ENCODE results near the gene XRCC6. TPM values are rescaled to one million over a fixed set of nuclear protein-coding genes. Genes with fewer than 3 reads are reported as not detected.
"Not testable (repeated sequence)": the region's sequence is repeated elsewhere in the genome, so short reads cannot be mapped to it uniquely, and the experiment has no call there.

Gene XRCC6
- total and polyA plus RNA-seq, 8 donors: 49.8 to 86.4 (median 76.1) TPM

GRCh38 chr22:41589391-41590241, 31.5 kb upstream of the XRCC6 start, which contains the start of gene PMM1:
TSS of gene PMM1 (minus strand) at chr22:41589840. CDS start at chr22:41589805, 35 bp downstream.
- ATAC-seq (peak; percentile 89 to 97 (median 89)), FAIRE-seq (peak; percentile 73), DNase-seq (peak; percentile 100)
- Histone ChIP-seq H3K27ac (peak within 1 kb of the TSS; percentile 49 to 86 (median 81)), H3K27me3 (no peaks in the 10 kb centered on the region), H3K9me3 (no peaks in the 10 kb centered on the region), H3K36me3 (peaks cover 0 to 2% (median 0%) of the 10 kb centered on the region in 3 donors), H3K4me1 (peaks cover 14 to 15% (median 15%) of the 10 kb centered on the region in 3 donors), H3K4me3 (peak within 1 kb of the TSS; percentile 51 to 89 (median 71))
- WGBS, 2 donors: 1% methylated on average over 57 to 61 of the region's 61 CpGs
- intact Hi-C loops (cut with DNase I): loop anchor here in 1 of 3 donors (10.0 kb wide), 1 partner anchor 195 kb away; no protein-coding TSS in a partner anchor
- TF ChIP-seq CTCF (IDR thresholded peaks at IDR 0.05): no peak

GRCh38 chr22:41593336-41593960, 27.6 kb upstream of the XRCC6 start:
- intact Hi-C loops (cut with DNase I): loop anchor here in 1 of 3 donors (10.0 kb wide), 1 partner anchor 199 kb away; no protein-coding TSS in a partner anchor
- H3K4me1 ChIP-seq, ATAC-seq, H3K27me3 ChIP-seq, FAIRE-seq, H3K9me3 ChIP-seq, H3K27ac ChIP-seq, H3K36me3 ChIP-seq, H3K4me3 ChIP-seq: not testable (repeated sequence)
- peak in 1 of 6 donors; percentile 36 for DNase-seq
- 95 to 96% methylated on average over 49 to 51 of the region's 51 CpGs for WGBS, 2 donors

DNA sequence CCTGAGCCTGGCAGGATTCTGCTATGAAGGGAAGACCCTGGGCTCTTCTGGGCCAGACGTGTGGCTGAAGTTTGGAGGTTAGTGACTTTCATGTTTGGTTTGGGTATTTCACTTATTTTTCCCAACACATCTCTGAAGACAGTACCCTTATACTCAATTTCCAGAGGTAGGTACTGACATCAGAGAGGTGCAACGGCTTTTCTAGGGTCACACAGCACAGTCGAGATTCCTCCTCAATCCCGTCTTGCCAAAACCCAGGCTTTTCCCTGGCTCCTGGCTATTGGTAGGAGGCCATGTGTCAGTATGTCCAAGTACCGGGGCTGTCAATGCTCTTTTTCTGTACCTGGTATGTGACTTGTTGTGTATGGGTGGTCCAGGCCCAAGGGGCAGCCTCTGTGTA, 25.4 kb upstream of the XRCC6 start:
- no peak for DNase-seq
- intact Hi-C loops (cut with DNase I): loop anchor here in 2 of 3 donors (5.0 to 10.0 kb wide), 3 partner anchors 58 to 201 kb away; no protein-coding TSS in a partner anchor
- WGBS, 2 donors: 75 to 87% methylated on average over 5 of the region's 5 CpGs
- no peak for ATAC-seq
- Histone ChIP-seq H3K9me3 (no peaks in the 10 kb centered on the region), H3K4me1 (no peaks in the 10 kb centered on the region), H3K36me3 (peaks cover 0 to 9% (median 0%) of the 10 kb centered on the region in 3 donors), H3K27ac (no peak overlapping the region), H3K27me3 (no peaks in the 10 kb centered on the region), H3K4me3 (no peak overlapping the region)
- TF ChIP-seq CTCF (IDR thresholded peaks at IDR 0.05): no peak
- FAIRE-seq: no peak

DNA sequence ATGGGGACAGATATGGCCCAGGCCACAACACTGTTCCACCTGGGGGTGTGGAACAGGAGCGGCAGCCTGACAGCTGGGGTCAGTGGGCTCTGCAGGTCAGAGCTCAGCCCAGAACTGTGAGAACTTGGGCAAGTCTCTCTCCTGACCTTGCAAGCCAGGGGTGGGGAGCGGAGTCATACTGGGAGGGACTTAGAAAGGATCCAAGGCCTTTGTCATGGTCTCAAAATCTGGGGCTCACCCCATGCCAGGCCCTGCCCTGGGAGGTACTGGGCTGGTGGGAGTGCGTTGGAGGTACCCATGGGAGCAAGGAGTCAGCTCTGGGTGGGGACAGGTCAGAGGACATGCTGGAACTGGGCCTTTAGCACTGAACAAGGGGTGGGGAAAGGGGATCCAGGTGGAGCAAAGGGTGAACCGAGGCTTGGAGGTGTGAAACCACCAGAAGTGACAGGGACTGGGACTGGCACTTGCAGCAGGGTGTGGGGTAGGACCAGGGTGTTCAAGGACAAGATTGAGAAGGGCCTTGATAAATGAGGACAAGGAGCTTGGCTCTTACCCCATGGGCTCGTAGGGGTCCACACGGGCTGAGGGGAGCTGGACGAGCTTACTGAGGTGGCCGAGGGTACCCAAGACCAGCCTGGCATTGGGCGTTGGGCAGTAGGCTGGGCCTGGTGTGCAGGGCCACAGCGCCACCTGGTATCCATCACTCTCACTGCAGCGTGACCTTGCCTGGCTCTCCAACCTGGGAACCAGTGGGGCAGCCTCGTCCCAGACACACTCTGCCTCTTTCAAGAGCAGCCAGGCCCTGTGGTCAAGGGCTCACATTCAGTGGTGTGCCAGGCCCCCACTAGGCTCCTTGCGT, 24.1 kb upstream of the XRCC6 start:
- FAIRE-seq (no peak), DNase-seq (peak; percentile 47 to 89 (median 80)), ATAC-seq (peak; percentile 94 to 100 (median 96))
- Histone ChIP-seq H3K27ac (no peak overlapping the region), H3K9me3 (no peaks in the 10 kb centered on the region), H3K36me3 (peaks cover 0 to 14% (median 0%) of the 10 kb centered on the region in 3 donors), H3K4me3 (no peak overlapping the region), H3K27me3 (no peaks in the 10 kb centered on the region), H3K4me1 (no peaks in the 10 kb centered on the region)
- WGBS, 2 donors: 24 to 31% methylated on average over 13 of the region's 13 CpGs
- intact Hi-C loops (cut with DNase I): loop anchor here in 2 of 3 donors (5.0 to 10.0 kb wide), 3 partner anchors 60 to 202 kb away; no protein-coding TSS in a partner anchor
- TF ChIP-seq CTCF (IDR thresholded peaks at IDR 0.05): peak; percentile 47 to 71 (median 65)

Measured in pancreas (tissue), 10 donors.